Suppressor macrophage treated with lipopolysaccharide for 4 hours (primary cell): ENCODE measurements around the gene RNF157.

ENCODE experiments used
- DNase-seq: peaks from one replicate; pipeline ENCODE4 v3.0.0-alpha.2; 2020

Gene RNF157

DNA sequence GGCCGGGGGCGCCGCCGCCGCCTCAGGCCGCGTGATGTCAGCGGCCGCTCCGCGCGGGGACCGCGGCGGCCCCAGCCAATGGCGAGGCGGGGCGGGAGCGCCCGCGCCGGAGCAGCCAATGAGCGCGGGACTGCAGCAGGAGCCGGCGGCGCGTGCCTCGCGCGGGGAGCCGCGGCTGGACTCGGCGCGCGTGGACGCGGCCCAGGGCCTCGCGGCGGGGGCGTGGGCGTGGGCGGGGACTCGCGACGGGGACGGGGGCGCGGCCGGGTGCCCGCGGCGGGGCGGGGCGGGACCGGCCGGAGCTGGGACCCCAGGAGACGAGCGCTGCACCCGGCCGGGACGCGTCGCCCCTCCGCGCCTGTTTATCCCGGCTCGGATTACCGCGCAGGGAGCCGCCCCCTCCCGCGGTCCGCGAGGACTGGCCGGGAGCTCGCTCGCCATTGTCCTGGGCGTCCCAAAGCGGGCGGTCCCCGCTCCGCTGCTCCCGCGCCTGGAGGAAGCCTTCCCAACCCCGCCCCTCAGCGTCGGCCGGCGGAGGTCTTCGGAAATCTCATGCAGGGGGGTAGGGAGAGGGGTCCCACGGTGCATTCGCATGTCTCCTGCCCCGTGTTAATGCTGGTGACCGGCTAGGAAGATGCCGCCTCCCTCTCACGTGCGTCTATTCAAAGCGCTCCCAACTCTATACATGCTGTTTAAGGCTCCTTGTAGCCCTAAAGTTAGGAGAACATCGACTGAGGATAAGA lies at the start of gene RNF157:
RNF157 (minus strand) TSS at position 33 of the 743 bp plus-strand sequence. CDS start 253 bp downstream, outside the sequence.
- DNase-seq: peak; percentile 66

DNA sequence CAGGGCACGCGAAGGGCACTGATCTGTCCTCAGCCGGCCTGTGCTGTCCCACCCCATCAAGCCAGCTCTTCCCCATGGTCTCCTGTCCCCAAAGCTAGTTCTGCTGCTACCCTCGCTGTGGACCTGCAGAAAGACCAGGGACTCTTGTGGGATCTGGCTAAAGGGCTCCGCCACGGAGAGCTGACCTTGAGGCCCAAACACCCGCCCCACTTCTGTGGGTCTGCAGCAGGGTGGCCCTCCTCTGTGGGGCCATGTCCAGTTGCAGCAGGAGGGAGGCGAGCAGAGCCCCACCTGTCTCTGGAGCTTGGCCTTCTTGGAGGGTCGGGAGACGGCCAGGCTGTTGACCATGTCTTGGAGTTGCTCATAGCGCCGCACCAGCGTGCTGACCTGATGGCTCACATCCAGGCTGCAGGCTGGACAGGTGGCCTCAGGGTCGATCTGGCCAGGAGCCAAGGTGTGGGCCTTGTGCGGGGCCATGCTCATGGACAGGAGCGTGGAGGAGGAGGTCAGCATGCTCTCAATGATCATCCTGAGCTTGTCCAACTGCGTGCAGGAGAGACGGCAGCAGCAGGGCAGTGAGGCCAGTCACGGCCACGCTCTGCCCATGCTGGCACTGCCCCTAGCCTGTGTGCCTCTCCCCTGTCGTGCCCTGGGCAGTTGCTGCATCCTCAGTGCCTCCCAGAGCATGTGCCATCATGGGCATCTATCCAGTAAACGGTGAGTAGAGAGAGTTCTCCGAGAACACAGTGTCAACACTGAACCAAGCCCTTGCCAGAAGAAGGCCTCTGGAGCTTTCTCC lies 41.5 kb upstream of the RNF157 start:
- no peak for DNase-seq

GRCh38 chr17:76280650-76281049 lies 40.4 kb upstream of the RNF157 start:
- no peak for DNase-seq

DNA sequence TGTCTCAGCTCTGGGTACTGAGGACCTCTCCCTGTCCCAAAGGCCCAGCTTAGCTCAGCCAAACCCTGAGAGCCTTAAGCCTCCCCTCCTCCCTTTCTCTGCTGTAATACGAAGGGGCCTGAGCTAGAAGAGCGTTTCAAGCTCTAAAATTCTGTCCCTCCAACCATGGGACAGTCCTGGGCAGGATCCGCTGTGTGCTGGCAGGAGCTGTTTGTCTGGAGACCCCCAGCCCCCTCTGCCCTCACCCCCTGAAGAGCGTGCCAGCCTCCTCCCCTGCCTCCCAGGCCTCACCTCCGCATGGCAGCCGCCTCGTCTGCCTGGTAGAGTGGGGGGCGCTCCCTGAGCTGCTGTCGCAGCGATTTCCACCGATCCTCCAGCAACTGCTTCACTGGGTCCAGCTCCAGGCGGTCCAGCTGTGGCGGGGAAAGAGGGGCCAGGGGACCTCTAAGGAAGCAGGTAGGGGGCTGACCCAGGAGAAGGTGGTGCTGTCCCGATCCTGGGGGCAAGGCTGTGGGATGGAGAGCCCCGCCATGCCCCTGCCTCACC lies 39.5 kb upstream of the RNF157 start:
- no peak for DNase-seq

GRCh38 chr17:76278952-76279741 lies 38.9 kb upstream of the RNF157 start:
- DNase-seq: peak; percentile 92

- no peak for DNase-seq
Measured at GRCh38 chr17:76278268-76278908, 38.1 kb upstream of the RNF157 start.

DNA sequence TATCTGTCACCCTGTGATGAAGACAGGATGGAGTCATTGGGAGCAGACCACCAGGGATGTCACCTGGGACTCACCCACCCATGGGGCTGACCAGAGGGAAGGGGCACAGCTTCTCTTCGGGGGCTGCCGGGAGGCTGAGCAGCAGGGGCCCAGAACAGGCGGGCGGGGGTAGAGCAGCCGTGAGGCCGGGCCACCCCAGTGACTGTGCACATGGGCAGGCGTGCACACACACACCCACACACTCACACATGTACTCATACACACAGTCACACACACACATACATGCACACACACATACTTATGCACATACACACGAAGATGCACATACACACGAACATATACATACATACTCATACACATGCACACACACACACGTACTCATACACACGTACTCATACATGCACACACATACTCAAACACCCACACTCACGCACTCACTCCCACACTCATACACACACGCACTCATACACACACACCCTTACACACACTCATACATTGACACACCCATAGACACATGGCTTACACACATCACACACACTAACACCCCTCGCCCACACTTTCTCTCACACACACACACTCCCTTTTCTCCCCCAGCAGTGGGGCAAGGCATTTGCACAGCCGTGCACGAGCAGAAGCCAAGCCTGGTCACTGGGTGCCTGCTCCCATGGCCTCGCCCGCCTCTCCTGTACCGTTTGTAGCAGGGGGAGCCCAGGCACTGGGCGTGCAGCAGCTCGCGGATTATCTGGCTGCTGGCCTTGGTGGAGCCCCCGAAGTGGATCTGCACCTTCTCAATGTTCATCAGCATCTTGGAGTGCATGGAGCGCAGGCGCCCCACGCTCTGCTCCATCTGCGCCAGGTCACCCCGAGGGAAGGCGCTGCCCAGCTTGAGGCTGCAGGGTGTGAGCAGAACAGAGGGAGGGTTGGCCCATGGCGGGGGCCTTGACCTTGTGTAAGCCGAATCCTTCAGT lies 37.3 kb upstream of the RNF157 start:
- DNase-seq: no peak

DNA sequence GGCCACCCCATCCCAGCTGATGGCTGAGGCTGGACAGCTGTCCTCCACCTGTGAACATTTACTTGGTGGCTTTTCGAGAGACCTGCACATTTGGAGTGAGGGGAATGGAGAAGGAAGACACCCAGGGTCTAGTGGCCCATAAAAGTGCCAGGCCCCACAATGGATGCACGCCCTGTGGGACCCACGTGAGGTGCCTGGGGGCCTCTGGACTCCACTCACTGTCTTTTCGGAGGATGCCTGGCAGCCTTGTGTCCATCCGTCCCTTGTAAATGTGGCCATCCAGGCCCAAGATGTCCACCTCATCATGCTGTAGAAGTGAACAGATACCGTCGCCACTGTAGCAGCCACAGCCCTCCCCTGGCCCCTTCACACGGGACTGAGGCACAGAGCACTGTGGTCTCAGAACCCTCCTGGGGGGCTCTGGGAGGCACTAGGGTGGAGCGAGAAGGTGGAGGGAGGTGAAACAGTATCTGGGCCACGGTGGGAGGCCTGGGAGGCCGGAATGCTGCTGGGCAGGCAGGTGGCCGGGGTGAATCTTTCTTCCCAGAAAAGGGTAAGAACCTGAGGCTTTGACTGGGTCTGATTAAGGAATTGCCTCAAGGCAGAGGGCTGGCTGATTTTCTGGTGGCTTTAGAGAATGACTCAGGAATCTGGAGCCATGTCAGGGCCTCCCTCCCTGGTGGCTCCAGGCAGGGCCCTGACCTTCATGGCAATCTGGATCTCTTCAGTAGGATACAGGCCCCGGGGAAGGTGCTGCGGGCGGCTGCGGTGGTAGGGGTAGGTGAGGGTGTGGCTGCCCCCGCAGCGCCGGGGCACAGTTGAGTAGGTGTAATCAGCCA lies 36.4 kb upstream of the RNF157 start:
- no peak for DNase-seq

- no peak for DNase-seq
Measured at GRCh38 chr17:76276069-76276431, 35.8 kb upstream of the RNF157 start.

- no peak for DNase-seq
Measured at GRCh38 chr17:76275382-76276068, 35.2 kb upstream of the RNF157 start.

DNA sequence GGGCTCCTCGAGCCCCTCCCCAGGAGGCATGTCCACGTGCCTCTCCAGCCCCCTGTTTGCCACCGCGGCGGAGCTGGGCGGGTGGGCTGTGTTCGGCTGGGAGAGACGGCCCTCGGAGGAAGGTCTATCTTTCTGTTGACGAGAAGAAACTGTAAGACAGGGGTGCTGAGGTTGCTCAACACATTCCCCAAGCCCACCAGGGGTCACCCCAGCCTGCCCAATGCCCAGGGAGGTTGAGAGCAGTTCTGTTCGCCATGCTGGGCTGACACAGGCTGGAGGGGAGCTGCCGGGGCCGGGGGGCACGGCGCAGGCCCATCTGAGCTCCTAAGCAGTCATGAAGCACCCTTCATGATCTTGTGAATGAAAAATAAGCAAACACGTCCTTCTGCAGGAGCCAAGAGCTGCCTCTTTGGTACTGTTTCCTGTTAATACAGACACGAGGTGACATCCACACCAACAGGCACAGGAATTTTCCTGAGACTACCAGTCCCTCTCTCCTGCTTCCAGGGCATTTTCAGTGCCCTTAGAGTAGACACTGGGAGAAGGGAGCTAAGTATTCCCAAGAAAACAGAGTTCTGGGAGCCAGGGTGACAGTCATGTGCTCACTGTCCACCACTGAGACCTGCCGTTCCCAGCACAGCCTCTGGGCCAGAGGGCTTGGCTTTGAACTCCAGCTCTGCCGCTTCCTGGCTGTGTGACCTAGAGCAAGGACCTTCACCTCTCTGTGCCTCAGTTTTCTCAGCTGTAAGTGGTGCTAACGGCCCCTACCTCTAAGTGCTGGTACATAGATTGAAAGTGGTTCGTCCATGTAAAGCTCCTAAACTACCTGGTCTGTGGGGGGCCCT lies 34.0 kb upstream of the RNF157 start:
- DNase-seq: no peak

DNA sequence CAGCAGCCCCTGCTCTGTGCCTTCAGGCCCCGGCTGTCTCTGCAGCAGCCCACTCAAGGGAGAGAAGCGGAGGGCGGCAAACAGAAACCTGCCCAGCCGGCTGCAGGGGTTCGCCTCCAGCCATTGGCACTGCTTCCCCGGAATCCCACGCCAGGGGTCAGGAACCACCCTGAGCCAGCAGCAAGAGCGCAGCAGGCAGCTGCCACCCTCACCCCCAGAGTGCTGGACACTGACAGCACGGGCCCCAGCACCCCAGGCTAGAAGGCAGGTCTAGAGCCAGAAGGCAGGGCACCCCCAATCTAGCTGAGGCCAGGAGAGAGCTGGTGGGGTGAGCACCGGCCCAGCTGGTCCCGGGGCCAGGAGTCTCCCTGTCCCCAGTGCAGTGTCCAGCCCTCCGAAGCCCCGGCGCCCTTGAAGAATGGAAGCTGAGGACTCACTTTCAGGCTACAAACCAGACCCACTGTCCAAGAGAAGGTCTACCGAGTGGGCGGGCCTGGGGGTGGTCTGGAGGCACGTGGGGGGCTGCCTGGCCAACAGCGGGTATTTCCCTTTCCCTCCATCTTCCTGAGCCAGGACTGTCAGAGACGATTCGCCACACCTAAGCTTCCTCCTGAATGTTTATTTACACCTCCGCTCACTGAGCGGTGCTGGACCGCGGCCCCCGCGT lies 33.3 kb upstream of the RNF157 start:
- DNase-seq: no peak

- DNase-seq: peak; percentile 79
Measured at GRCh38 chr17:76272541-76273444, 32.5 kb upstream of the RNF157 start.

GRCh38 chr17:76271669-76272540 lies 31.6 kb upstream of the RNF157 start:
- DNase-seq: peak; percentile 86

- no peak for DNase-seq
Measured at GRCh38 chr17:76270770-76271668, 30.7 kb upstream of the RNF157 start.
